ENCODE results near the gene UFSP2.

DNA sequence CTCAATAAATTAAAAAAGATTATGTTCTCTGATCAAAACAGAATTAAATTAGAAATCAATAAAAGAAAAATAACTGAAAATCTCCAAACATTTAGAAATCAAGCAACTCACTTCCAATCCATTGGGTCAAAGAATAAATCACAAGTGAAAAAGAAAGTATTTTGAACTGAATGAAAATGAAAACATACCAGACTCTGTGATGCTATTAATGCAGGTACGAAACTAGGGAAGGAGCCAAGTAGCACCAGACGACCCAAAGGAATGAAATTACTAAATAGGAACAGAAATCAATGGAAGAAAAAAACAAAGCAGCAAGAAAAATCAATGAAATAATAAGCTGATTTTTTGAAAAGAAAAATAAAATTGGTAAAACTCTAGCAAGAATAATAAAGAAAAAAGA, 30.4 kb upstream of the UFSP2 start:
- TF ChIP-seq, protein P1, sequence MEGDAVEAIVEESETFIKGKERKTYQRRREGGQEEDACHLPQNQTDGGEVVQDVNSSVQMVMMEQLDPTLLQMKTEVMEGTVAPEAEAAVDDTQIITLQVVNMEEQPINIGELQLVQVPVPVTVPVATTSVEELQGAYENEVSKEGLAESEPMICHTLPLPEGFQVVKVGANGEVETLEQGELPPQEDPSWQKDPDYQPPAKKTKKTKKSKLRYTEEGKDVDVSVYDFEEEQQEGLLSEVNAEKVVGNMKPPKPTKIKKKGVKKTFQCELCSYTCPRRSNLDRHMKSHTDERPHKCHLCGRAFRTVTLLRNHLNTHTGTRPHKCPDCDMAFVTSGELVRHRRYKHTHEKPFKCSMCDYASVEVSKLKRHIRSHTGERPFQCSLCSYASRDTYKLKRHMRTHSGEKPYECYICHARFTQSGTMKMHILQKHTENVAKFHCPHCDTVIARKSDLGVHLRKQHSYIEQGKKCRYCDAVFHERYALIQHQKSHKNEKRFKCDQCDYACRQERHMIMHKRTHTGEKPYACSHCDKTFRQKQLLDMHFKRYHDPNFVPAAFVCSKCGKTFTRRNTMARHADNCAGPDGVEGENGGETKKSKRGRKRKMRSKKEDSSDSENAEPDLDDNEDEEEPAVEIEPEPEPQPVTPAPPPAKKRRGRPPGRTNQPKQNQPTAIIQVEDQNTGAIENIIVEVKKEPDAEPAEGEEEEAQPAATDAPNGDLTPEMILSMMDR (conservative IDR thresholded peaks at IDR 0.05): no peak
- TF ChIP-seq EZH2 (IDR thresholded peaks at IDR 0.05; ENCODE audit: low read depth): no peak
